ENCODE measurements around the gene SLC22A23.

The SLC22A23 gene

DNA sequence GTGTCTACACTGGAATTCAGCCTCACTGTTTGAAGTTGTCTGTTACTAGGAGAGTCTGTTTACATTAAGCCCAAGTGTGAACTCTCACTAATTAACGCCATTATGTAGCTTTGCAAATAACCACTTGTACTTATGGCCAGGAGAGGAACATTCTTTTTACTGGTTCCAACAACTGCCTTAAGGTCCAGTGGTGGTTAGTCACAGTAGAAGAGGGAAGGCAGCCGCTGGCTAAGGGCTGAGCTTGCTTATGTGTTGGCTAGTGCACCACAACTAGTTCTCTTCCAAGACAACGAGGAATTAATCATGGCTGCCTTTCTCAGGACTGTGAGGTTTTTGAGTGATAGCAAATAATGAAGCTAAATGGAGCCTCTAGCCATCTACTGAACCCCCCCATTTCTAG is 14.9 kb upstream of the SLC22A23 start:
- DNase-seq, result no peak

DNA sequence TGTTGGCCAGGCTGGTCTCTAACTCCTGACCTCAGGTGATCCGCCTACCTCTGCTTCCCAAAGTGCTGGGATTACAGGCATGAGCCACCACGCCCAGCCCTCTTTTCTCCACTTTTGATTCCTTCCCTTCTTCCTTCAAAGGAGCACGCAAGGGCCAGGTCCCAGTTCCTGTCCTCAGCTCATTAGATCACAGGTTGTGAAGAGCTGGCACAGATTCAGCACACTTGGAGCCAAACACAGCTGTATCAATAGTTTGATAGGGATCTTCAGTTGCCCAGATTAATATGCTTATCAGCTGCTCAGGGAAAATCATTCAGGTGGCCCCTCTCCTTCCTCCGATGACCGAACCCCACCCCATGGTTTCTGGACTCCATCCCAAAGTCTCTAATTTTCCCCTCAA is 14.4 kb upstream of the SLC22A23 start:
- DNase-seq, result no peak

DNA sequence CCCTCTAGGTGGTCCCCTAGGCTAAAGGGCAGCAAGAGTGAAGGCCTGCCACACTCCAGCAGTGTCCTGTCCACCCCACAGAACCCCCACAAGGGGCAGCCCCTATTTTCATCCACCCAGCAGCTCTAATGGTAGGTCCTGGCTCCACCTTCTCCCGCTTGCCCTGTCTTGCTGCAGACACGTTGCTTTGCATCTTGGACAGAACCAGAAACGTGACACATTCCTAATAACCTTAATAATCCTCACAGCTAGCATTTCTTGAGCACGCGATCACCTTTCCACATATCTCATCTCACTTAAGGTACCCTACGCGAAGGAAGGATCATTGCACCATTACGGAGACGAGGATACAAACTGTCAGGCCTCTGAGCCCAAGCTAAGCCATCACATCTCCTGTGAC is 11.7 kb upstream of the SLC22A23 start:
- DNase-seq, result no peak

DNA sequence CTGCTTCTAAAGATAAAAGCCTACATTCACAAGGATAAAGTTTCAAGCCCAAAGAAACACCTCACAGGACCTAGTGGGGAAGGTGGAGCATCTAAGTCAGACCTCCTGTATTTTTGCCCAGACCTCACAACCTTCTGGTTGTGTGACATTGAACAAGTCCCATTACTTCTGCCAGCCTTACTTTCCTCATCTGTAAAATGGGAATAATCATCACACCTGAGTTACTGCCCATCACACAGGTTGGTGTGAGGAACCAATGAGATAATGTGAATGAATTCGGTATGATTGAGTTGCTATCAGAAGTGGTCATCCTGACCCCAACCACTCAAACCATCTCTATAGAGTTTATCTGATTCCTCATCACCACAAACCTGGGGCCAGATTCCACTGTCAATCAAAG is 11.1 kb upstream of the SLC22A23 start:
- DNase-seq, result no peak

DNA sequence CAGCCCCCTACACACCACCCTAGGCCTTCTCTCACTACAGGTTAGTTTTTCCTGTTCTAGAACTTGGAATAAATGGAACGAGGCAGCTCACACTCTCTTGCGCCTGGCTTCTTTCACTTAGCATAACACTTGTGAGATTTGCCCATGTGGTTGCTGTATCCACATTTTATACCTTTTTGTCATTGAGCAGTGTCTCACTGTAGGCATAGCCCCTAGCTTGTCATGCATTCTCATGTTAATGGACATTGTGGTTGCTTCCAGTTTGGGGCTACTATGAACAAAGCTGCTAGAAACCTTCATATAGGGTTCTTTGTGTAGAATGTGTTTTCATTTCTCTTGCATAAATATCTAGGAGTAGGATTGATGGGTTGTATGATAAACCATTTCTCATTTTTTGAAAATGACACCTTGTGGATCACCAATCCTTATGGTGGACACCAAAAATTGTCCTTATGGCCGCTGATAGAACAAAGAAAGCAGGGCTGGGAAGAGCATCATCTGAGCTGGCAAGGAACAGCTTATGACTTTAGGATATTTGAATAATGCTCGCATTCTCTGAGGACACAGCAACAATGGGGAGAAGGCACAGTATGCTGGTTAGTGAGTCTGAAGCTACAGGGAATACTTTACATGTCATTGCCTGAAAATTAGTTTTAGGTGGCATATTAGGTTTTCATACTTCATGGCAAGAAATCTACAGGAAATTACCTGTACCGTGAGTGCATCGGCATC is 9.8 kb upstream of the SLC22A23 start:
- no peak for DNase-seq

DNA sequence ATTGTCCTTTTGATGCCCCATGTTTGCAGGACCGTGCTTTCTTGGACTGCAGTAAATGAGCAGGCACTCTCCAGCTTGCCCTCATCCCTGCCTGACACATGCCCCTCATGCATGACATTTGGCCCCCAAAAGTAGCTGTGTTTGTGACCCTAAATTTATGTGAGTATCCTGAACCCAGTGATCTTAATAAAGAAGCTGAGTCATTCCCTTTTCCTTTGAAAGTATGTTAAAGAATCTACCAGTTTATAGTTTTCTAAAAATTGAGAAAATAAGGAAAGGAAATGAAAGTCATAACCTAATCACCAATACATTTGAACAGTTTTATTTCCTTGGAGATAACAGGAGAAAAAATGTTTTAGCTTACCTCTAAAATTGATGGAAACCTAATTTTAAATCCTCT is 3.4 kb upstream of the SLC22A23 start:
- no peak for DNase-seq

DNA sequence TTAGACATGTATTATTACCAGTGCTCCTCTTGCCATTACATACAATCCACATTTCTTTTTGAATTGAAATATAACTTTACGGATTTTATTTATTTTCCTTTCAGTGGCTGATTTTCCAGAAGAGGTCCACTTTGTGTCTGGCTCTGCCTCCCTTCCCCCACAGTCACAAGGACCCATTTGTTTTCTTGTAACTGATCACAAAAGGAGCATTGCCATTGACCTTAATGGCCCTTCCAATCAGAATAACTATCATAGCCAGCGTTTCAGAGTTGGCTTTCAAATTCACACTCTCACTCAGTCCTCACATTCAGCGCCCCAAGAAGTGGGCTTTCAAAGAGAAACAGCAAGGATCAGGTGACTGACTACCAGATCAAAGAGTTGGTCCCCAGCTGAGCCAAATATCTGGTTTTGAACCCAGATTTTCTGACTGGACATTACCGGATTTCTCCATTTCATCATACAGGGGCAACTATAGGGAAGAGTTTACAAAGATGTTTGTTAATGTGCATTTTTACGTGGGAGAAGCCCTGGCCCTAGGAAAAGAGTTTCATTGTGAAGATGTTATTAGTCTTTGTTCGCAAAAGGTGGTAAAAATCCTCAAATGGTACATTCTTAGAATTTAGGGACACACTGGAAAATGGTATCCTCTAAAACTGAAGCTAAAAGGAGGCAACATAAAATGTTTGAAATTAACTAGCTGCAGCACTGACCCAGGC is 2.0 kb upstream of the SLC22A23 start:
- DNase-seq, result no peak

DNA sequence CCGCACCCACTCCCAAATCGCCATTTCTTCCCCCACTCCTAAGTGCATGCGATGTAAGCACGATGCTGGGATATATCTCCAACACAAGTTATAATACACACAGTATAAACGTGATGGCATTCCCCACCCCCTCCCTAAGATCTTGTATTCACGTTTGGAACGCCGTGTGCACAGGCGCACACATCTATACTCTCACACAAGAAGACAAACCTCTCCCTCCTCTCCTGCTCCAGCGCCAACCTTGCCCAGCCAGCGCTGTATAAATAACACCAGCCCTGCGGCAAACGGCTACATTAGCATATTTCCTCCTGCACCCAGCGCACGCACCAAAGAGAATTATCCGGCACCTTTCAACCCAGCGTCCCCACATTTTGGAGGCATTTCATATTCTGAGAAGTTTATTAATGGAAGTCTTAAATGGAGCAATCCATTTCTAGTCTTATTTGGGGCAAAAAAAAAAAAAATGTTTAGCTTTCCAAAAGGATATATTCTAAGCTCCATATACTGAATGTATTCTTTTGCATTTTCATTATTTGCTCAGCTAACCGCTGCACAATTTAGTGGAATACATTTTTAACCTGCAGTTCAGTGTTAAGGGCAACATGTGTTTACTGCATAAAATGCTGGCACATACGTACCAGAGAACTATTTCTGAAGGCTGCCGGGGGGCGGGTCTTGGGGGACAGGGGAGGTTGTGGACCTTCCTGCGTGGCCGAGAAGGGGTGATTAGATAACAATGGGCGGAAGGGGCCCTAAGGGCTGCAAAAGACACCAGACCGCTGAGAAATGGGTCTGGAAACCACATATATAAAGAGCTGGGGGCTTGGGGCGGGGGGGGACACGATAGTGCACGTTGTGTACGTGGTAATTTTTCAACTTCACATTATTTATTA is 1.1 kb upstream of the SLC22A23 start:
- DNase-seq, result no peak

DNA sequence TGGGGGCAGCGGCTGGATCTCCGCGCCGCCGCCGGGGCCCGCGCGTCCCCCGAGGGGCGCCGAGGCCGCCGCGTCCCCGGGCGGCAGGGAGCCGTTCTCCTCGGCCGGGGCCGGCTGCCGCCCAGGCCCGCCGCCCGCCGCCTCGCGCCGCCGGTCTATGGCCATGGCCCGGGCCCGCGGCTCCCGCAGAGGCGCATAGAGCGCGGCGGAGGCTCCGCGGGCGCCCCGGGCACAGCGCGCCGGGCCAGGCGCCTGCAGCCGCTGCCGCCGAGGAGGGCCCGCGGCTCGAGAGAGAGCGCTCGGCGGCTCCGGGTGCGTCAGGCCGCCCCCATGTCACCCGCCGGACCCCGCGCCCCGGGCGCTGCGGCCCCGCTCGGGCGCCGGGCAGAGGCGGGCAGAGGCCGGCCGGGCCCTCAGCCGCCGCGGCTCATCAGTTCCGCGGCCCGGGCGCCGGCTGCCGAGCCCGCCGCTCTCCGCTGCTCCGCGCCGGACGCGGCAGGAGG is 404 bp downstream of the SLC22A23 start:
- DNase-seq, result no peak

DNA sequence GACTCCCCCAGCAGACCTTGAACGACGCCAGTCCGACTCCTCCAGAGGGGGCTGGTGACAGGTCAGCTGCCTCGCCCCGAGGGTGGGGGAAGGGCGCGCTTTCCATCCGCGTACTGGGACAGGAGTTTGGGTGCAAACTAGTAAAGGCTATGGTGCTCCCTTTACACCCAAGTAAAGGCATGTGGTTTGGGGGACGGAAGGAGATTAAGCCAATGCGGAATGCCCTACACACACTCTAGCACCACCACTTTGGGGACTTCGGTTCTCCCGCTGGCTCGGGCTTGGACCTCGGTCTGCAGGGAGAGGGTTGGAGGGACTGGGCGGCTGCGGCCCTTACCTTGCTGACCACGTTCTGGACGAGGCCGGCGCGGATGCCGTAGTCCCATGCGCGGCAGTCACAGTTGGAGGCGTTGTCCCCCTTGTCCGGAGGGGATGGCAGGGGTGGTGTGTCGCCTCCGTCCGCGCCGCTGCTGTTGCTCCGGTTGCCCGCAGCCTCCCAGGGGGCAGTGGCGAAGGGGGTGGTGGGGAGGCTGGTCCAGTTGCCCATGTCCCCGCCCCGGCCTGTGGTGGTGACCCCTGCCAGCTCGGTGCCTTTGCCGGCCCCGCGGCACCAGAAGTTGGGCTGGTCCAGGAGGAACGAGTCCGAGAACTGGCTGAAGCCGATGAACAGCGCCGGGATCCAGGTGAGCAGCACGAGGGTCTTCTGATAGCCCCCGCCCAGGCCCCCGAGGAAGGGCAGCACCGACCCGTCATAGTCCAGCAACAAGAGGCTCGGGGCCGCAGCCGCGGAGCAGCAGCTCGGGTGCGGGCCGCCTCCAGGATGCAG is 1.1 kb downstream of the SLC22A23 start:
- DNase-seq, result no peak

DNA sequence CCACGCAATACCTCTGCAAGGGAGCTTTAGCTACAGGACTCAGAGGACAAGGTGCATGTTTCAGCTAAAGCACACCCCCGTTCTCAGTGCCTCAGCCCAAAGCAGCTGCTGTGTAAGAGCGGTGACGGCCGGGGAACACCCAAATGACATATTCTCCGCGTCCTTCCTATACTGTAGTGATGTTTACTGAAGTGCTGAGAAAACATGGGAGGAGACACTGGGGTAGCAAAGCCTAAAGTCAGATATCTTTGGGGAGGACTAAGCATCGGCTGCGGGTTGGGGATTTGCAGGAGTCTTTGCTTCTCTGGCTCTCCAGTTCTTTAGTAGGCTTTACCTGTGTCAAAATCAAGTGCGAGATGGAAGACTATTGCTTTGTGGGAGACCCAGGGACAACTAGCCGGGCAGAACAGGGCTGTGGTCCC is 1.7 kb downstream of the SLC22A23 start:
- DNase-seq, result no peak

DNA sequence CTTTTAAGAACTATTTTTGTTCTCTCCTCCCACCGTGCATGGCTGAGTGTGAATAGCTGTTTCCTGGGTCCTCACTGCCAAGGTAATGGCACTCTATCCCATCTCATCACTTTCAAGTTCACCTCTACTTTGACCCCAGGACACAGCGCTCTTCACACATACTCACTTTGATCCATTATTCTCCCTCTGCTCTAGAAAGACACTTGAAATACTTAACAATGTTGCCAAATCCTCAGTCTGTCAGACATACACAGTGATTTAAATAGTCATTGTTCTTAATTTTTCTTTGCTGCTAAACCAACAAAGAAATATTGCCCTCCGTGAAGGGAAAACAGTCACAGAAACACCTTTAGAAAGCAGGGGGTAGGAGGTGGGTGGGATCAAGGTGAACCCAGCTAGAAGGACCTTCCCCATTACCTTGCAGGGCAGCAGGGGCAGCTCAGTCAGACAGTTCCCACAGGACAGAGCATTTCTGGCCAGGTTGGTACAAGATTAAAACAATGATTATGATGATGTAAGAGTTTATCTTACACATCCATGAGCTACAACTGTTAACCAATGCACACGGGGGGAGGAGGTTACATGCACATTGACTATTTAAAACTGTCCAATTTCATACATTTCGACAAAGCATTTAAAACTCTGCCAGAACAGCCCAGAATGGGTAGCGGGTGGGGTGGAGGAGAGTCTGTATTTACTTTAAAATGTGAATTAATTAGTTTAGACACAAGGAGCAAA is 2.4 kb downstream of the SLC22A23 start:
- DNase-seq, result no peak

DNA sequence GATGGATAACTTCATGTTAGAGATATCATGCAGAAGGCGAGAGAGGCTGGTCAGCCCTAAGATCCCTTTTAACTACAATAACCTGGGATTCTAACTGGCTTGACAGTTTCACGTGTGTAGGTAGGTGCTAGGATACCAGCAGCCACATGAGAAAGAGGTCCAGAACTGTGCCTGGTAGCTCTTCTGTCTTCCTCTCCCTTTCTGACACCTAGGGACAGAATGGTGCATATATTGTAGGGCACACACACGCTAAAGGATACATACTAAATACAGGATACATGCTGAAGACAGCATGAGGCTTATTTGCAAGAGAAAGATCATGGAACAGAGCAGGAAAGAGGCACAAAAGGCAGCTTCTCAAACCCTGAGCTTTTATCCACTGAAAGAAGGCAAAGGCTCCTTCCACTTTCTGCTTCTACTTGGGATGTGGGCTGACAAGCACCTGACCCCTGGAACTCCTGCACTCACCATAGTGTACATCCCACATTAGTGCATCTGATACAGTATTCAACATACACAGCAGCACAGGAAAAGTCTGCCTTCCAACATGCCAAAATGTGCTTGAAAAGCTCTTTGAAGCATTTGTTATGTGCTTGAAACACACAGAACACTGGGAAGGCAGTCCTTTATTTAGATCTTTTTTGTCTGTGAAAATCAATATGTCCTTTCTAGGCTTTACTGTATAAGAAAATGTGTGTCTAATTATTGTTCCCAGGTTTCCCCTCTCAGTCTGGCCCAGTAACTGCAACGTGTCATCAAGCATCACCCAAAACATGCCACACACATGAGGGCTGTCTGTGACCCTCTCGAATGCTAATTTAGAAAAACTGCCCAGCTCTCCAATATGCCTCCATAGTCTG is 3.2 kb downstream of the SLC22A23 start:
- no peak for DNase-seq

DNA sequence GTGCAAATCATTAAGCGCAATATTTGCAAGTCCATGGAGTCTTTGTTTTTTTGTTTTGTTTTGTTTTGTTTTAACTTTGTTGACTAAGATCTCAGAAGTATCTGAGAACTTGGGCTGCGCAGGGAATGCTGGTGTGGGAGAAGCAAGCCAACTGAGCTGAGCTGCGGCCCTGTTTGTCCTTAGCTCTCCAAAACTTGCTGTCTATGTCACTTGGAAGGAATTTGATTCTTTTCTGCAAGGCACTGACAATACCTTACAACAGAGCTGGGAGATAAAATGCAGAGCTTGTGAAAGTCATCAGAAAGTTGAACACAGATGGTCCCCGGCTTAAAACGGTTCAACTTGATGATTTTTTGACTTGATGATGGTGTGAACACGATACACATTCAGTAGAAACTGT is 5.4 kb downstream of the SLC22A23 start:
- no peak for DNase-seq

DNA sequence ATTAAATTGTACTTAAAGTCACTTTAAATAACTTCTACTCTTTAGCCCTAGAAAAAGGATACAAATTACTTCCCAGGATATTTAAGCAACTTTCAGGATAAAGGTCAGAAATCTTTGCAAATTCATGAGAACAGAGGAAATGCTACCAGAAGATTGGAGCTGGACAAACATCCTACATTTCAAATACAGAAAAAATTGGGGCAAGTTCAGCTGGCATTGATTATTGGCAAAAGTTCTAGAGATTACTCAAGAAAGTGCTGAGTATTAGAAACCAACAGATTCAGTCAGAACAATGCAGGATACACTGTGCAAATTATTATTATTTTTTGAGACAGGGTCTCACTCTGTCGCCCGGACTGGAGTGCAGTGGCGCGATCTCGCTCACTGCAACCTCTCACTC is 6.0 kb downstream of the SLC22A23 start:
- DNase-seq, result no peak

DNA sequence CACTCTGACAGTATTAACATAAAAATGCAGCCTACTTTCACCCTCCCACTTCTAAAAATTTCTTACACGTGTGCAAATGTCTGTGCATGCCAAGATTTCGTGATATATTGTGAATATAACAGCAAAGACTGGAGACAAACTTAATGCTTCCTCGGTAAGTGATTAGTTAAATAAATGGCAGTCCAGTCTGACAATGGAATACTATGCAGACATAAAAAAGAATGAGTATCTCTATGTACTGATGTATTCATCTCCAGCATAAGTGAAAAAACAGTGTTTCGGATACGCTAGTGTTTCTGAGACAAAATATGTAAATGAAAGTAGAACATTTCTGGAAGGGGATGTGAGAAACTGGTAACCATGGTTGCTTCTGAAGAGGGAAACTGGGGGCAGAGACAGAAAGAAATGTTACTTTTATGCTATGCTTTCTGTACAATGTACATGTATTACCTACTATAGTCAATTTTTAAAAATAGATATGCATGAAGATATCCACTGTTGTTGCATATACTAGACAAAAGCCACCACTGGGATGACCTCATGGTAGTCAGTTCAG is 7.0 kb downstream of the SLC22A23 start:
- no peak for DNase-seq

DNA sequence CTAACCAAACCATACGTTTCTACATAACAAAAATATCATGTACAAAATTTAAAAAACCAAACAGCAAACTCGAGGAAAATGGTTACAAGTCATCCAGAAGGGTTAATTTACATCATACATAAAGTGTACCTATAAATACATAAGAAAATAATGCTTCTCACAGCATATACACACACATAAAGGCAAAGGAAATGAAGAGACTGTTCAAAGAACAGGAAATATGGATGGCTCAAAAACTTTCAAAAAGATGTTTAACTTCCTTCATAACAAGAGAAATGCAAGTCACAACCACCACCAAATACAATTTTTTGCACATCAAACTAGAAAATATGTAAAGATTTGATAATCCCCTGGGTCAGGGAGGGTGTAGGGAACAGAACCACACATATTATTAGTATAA is 7.5 kb downstream of the SLC22A23 start:
- no peak for DNase-seq

DNA sequence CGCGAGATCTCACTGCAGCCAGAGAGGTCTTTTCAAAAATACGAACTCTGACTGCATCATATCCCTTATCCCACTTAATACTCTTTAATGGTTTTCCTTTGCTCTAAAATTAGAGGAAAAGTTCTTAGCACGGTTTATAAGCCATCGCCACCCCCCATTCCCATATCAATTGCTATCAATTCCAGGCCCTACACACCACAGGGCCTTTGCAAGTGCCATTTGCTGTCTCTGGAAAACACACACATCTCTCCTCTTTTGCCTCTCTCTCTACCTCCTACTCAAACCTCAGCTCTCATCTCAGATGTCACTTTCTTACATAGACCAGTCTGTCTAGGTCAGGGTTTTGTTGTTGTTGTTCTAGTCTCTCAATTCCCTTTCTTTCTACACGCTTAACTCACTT is 9.8 kb downstream of the SLC22A23 start:
- DNase-seq, result no peak

DNA sequence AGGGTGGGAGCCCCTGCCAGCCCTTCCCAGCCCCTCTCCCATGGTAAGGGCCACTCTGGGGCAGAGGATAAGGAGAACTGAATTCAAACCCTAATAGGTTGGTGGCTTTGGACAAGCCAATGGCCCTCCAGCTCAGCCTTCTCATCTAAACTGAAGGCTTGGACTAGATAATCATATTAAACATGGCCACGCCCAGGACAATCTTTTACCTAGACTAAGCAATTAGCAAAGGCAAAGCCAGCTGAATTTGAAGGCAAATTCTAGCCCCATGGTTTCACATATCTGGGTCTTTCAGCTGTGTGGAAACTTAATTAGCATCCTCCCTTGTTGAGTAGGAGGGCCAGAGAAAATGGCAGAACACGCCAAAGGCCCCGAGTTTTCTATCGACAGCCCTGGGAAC is 10.7 kb downstream of the SLC22A23 start:
- DNase-seq, result no peak

DNA sequence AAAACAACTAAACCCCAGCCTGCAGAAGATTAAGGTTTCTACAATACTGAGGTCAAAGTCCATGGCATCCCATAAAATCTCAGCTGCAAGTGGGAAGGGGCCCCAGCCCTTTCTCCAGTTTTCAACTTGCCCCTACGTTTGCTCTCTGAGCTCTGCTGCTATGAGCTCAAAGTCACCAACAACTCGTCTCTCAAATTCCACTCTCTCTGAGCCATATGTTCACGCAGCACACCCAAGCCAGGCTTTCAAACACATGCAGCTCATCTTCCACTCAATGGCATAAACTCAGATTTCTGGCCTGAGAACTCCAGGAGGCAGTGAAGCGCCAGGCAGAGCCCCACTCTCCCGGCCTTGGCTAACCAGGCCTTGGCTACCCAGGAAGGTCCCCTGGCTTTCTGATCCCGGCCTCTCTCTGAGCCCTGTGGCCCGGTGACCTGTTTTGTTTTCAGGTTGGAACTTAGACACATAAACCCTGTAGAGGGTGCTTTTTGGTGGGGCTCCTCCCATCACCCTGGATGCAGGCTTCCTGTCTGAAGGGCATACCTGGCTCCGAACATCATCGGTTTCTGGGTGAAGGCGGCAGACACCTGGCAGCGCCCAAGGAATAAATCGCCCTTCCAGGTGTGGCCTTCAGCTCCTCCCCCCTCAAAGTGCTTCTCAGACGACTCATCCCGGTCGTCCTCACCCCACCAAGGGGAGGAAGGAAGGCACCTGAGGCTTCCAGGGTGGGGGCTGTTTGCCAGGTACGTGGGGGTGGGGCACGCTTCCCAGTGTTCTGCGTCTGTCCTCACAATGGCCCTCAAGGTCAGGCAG is 12.4 kb downstream of the SLC22A23 start:
- no peak for DNase-seq
